ENCODE measurements around the gene TNFRSF14.
A peak's percentile ranks its signal among the peaks of the same experiment; 100 is the strongest.

TNFRSF14 gene

GRCh38 chr1:2523891-2524609 is 32.1 kb upstream of the TNFRSF14 start:
- Histone ChIP-seq H3K9ac (ENCODE audit: low read length) (peak overlapping the region; percentile 94), H3K27me3 (replicated peaks; ENCODE audit: control insufficient read depth, insufficient read depth, low read length) (peaks cover 5% of the 10 kb centered on the region), H3K4me1 (ENCODE audit: control insufficient read depth, insufficient read depth, low read length) (peaks cover 27% of the 10 kb centered on the region), H3K4me3 (ENCODE audit: low read length) (peak overlapping the region; percentile 95), H3K36me3 (ENCODE audit: control insufficient read depth, insufficient read depth, low read length, severe bottlenecking) (peaks cover 22% of the 10 kb centered on the region), H3K9me3 (ENCODE audit: control insufficient read depth, low read length) (no peaks in the 10 kb centered on the region)
- no peak for DNase-seq (ENCODE audit: low read depth)

- DNase-seq (ENCODE audit: low read depth): no peak
- peaks cover 5% of the 10 kb centered on the region for H3K27me3 ChIP-seq (replicated peaks; ENCODE audit: control insufficient read depth, insufficient read depth, low read length)
- H3K9ac ChIP-seq (ENCODE audit: low read length): peak overlapping the region; percentile 94
- H3K4me3 ChIP-seq (ENCODE audit: low read length): peak overlapping the region; percentile 95
- H3K4me1 ChIP-seq (ENCODE audit: control insufficient read depth, insufficient read depth, low read length): peaks cover 27% of the 10 kb centered on the region
- peaks cover 11% of the 10 kb centered on the region for H3K36me3 ChIP-seq (ENCODE audit: control insufficient read depth, insufficient read depth, low read length, severe bottlenecking)
- no peaks in the 10 kb centered on the region for H3K9me3 ChIP-seq (ENCODE audit: control insufficient read depth, low read length)
Measured at GRCh38 chr1:2525572-2525919, 30.6 kb upstream of the TNFRSF14 start.

GRCh38 chr1:2525920-2526823 is 30.0 kb upstream of the TNFRSF14 start, which contains the start of gene PANK4:
Gene PANK4 (minus strand): TSS chr1:2526596. CDS start chr1:2526587, 9 bp downstream.
- peak within 1 kb of the TSS; percentile 94 for H3K9ac ChIP-seq (ENCODE audit: low read length)
- H3K4me1 ChIP-seq (ENCODE audit: control insufficient read depth, insufficient read depth, low read length): peaks cover 27% of the 10 kb centered on the region
- H3K4me3 ChIP-seq (ENCODE audit: low read length): peak within 1 kb of the TSS; percentile 95
- peaks cover 11% of the 10 kb centered on the region for H3K27me3 ChIP-seq (replicated peaks; ENCODE audit: control insufficient read depth, insufficient read depth, low read length)
- peak; percentile 98 for DNase-seq (ENCODE audit: low read depth)
- H3K9me3 ChIP-seq (ENCODE audit: control insufficient read depth, low read length): no peaks in the 10 kb centered on the region
- H3K36me3 ChIP-seq (ENCODE audit: control insufficient read depth, insufficient read depth, low read length, severe bottlenecking): peaks cover 4% of the 10 kb centered on the region

GRCh38 chr1:2526824-2527555 is 29.2 kb upstream of the TNFRSF14 start:
- H3K4me1 ChIP-seq (ENCODE audit: control insufficient read depth, insufficient read depth, low read length): peaks cover 27% of the 10 kb centered on the region
- DNase-seq (ENCODE audit: low read depth): peak; percentile 48
- H3K9me3 ChIP-seq (ENCODE audit: control insufficient read depth, low read length): no peaks in the 10 kb centered on the region
- H3K4me3 ChIP-seq (ENCODE audit: low read length): peak overlapping the region; percentile 69
- peaks cover 20% of the 10 kb centered on the region for H3K27me3 ChIP-seq (replicated peaks; ENCODE audit: control insufficient read depth, insufficient read depth, low read length)
- no peaks in the 10 kb centered on the region for H3K36me3 ChIP-seq (ENCODE audit: control insufficient read depth, insufficient read depth, low read length, severe bottlenecking)
- H3K9ac ChIP-seq (ENCODE audit: low read length): no peak overlapping the region

- DNase-seq (ENCODE audit: low read depth): no peak
- no peak overlapping the region for H3K9ac ChIP-seq (ENCODE audit: low read length)
- H3K36me3 ChIP-seq (ENCODE audit: control insufficient read depth, insufficient read depth, low read length, severe bottlenecking): no peaks in the 10 kb centered on the region
- no peak overlapping the region for H3K4me3 ChIP-seq (ENCODE audit: low read length)
- H3K9me3 ChIP-seq (ENCODE audit: control insufficient read depth, low read length): no peaks in the 10 kb centered on the region
- H3K27me3 ChIP-seq (replicated peaks; ENCODE audit: control insufficient read depth, insufficient read depth, low read length): peaks cover 22% of the 10 kb centered on the region
- peaks cover 27% of the 10 kb centered on the region for H3K4me1 ChIP-seq (ENCODE audit: control insufficient read depth, insufficient read depth, low read length)
Measured at GRCh38 chr1:2527556-2527860, 28.7 kb upstream of the TNFRSF14 start.

- Histone ChIP-seq H3K9me3 (ENCODE audit: control insufficient read depth, low read length) (no peaks in the 10 kb centered on the region), H3K27me3 (replicated peaks; ENCODE audit: control insufficient read depth, insufficient read depth, low read length) (peaks cover 22% of the 10 kb centered on the region), H3K4me1 (ENCODE audit: control insufficient read depth, insufficient read depth, low read length) (peaks cover 27% of the 10 kb centered on the region), H3K9ac (ENCODE audit: low read length) (no peak overlapping the region), H3K4me3 (ENCODE audit: low read length) (no peak overlapping the region), H3K36me3 (ENCODE audit: control insufficient read depth, insufficient read depth, low read length, severe bottlenecking) (no peaks in the 10 kb centered on the region)
- DNase-seq (ENCODE audit: low read depth): no peak
Measured at GRCh38 chr1:2528016-2528415, 28.2 kb upstream of the TNFRSF14 start.

GRCh38 chr1:2528611-2528965 is 27.6 kb upstream of the TNFRSF14 start:
- Histone ChIP-seq H3K9me3 (ENCODE audit: control insufficient read depth, low read length) (no peaks in the 10 kb centered on the region), H3K4me3 (ENCODE audit: low read length) (no peak overlapping the region), H3K9ac (ENCODE audit: low read length) (no peak overlapping the region), H3K36me3 (ENCODE audit: control insufficient read depth, insufficient read depth, low read length, severe bottlenecking) (no peaks in the 10 kb centered on the region), H3K4me1 (ENCODE audit: control insufficient read depth, insufficient read depth, low read length) (peaks cover 27% of the 10 kb centered on the region), H3K27me3 (replicated peaks; ENCODE audit: control insufficient read depth, insufficient read depth, low read length) (peaks cover 25% of the 10 kb centered on the region)
- DNase-seq (ENCODE audit: low read depth): no peak

GRCh38 chr1:2528966-2529783 is 27.0 kb upstream of the TNFRSF14 start:
- Histone ChIP-seq H3K9ac (ENCODE audit: low read length) (no peak overlapping the region), H3K9me3 (ENCODE audit: control insufficient read depth, low read length) (no peaks in the 10 kb centered on the region), H3K4me1 (ENCODE audit: control insufficient read depth, insufficient read depth, low read length) (peaks cover 27% of the 10 kb centered on the region), H3K4me3 (ENCODE audit: low read length) (no peak overlapping the region), H3K36me3 (ENCODE audit: control insufficient read depth, insufficient read depth, low read length, severe bottlenecking) (no peaks in the 10 kb centered on the region), H3K27me3 (replicated peaks; ENCODE audit: control insufficient read depth, insufficient read depth, low read length) (peaks cover 30% of the 10 kb centered on the region)
- peak; percentile 37 for DNase-seq (ENCODE audit: low read depth)

- Histone ChIP-seq H3K4me3 (ENCODE audit: low read length) (no peak within 1 kb of the TSS), H3K9ac (ENCODE audit: low read length) (no peak within 1 kb of the TSS), H3K9me3 (ENCODE audit: control insufficient read depth, low read length) (no peaks in the 10 kb centered on the region), H3K36me3 (ENCODE audit: control insufficient read depth, insufficient read depth, low read length, severe bottlenecking) (no peaks in the 10 kb centered on the region), H3K27me3 (replicated peaks; ENCODE audit: control insufficient read depth, insufficient read depth, low read length) (peaks cover 35% of the 10 kb centered on the region), H3K4me1 (ENCODE audit: control insufficient read depth, insufficient read depth, low read length) (peaks cover 21% of the 10 kb centered on the region)
- DNase-seq (ENCODE audit: low read depth): peak; percentile 60
Measured at GRCh38 chr1:2529784-2530512, 26.2 kb upstream of the TNFRSF14 start, which contains the start of gene HES5. Gene HES5 (minus strand): TSS chr1:2530263. CDS start chr1:2530164, 99 bp downstream.

Measured in adipocyte (in vitro differentiated cells).